Mononuclear cell (primary cell): ENCODE data around the gene RABGAP1L. TPM values are rescaled to one million over a fixed set of nuclear protein-coding genes. Genes with fewer than 3 reads are reported as not detected.
"Not testable (repeated sequence)": the region's sequence is repeated elsewhere in the genome, so short reads cannot be mapped to it uniquely, and the experiment has no call there.

Source experiments
- H3K27me3 ChIP-seq: 2 replicates; pipeline ENCODE4 v1.6.0; 2011; ENCODE audit warnings: low read length, control low read depth; ENCODE audit not compliant: insufficient read depth
- H3K4me1 ChIP-seq: 2 replicates; pipeline ENCODE4 v1.5.1; 2011; ENCODE audit warnings: mild to moderate bottlenecking, low read length, control low read depth; ENCODE audit not compliant: insufficient read depth
- H3K4me3 ChIP-seq: 2 replicates; pipeline ENCODE4 v1.5.1; 2011; ENCODE audit warnings: mild to moderate bottlenecking, low read length, moderate library complexity
- H3K9me3 ChIP-seq: 2 replicates; pipeline ENCODE4 v1.5.1; 2011; ENCODE audit warnings: low read depth, mild to moderate bottlenecking, control low read depth, low read length
- total RNA-seq: library from RNA; depleted of rRNA; stranded (reverse); fragments of >200 nt; gene quantifications from one replicate; pipeline ENCODE4 v1.2.3, GENCODE V29; 2012

RABGAP1L gene
- total RNA-seq, 1 donor: 98.3 TPM

- no peaks in the 10 kb centered on the region for H3K9me3 ChIP-seq
- no peak overlapping the region for H3K4me3 ChIP-seq
- H3K27me3 ChIP-seq: no peaks in the 10 kb centered on the region
- H3K4me1 ChIP-seq: no peaks in the 10 kb centered on the region
These were observed 699.0 kb downstream of the RABGAP1L start for GRCh38 chr1:174858301-174858700.

DNA sequence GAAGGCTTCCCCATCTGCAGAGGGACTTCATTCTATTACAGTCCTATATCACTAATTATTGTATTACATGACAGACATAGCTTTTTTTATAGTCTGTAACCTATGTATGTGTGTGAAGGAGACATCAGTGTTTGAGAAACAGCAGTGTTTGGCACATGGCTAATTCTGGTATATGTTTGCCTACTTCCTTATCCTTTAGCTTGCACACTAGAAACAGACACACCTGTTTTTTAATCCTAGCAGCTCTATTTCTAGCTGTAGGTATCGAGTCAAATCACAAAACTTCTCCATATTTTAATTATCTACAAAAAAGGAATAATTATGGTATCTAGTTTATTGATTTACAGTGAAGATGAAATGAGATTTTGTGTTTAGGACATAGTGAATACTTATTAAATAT, 711.0 kb downstream of the RABGAP1L start:
- peaks cover 10% of the 10 kb centered on the region for H3K4me1 ChIP-seq
- no peak overlapping the region for H3K4me3 ChIP-seq
- no peaks in the 10 kb centered on the region for H3K27me3 ChIP-seq
- H3K9me3 ChIP-seq: no peaks in the 10 kb centered on the region

DNA sequence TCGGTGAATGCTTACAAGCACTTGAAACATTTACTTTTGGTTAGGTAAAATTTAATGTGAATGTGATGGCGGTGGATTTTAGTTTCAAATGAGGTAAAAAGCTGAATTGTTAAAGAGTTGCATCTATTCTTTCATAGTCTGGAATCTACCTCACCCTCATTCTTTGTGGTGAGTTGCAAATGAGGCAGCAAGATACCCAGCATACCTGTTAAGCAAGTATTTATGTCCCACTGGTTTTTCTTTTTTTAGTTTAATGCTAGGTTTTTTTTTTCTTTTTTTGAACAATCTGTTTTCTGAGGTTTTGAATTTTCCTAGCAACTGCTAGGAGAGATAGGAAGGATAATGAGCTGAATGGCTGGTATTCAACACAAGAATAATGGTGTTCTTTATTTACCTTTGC, 712.6 kb downstream of the RABGAP1L start:
- no peaks in the 10 kb centered on the region for H3K9me3 ChIP-seq
- no peak overlapping the region for H3K4me3 ChIP-seq
- peaks cover 12% of the 10 kb centered on the region for H3K4me1 ChIP-seq
- H3K27me3 ChIP-seq: no peaks in the 10 kb centered on the region

GRCh38 chr1:174872615-174873058, 713.3 kb downstream of the RABGAP1L start:
- H3K4me1 ChIP-seq: peaks cover 12% of the 10 kb centered on the region
- H3K9me3 ChIP-seq: no peaks in the 10 kb centered on the region
- no peak overlapping the region for H3K4me3 ChIP-seq
- H3K27me3 ChIP-seq: no peaks in the 10 kb centered on the region

- peaks cover 12% of the 10 kb centered on the region for H3K4me1 ChIP-seq
- peak overlapping the region; percentile 63 for H3K4me3 ChIP-seq
- no peaks in the 10 kb centered on the region for H3K9me3 ChIP-seq
- no peaks in the 10 kb centered on the region for H3K27me3 ChIP-seq
These were observed 715.2 kb downstream of the RABGAP1L start for GRCh38 chr1:174874331-174875053.

DNA sequence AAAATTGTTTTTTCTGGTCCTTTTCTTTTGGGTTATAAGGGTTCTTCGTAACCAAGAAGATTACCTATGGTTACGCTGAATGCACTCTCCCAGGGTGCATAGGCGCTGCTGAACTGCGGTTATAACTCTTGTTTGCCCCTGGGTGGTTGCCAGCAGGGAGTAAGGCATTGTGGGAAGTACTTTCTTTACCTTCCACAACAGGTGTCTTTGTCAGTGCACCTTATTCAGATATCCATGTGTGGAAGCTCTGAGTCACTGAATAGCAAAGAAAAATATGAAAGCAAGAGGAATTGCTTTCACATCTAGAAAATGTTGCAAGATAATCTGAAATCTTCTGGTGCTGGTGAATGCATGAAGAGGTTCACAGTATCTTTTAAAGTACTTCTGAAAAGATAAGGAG, 716.0 kb downstream of the RABGAP1L start:
- Histone ChIP-seq H3K9me3 (no peaks in the 10 kb centered on the region), H3K27me3 (no peaks in the 10 kb centered on the region), H3K4me1 (peaks cover 12% of the 10 kb centered on the region), H3K4me3 (peak overlapping the region; percentile 63)

DNA sequence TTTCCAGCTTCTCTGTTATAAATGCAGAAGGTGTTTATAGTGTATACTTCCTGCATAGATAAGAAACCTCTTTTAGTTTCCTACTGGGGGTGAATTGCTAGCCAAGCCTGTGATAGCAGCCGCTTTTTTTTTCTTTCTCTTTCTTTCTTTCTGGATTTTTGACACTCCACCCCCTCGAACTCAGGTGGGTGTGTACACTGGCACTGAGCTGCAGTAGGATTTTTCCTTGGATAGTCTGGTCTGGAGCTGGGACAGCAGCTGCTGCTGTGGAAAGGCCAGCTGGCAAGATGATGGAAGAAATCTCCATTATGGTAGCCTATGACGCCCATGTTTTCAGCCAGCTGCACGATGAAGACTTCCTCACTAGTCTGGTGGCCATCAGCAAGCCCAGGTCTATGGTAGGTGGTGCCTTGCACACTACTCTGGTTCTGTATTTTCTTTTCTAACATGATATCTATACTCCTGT, 717.9 kb downstream of the RABGAP1L start:
- Histone ChIP-seq H3K9me3 (no peaks in the 10 kb centered on the region), H3K27me3 (no peaks in the 10 kb centered on the region), H3K4me3 (no peak overlapping the region), H3K4me1 (peaks cover 15% of the 10 kb centered on the region)

DNA sequence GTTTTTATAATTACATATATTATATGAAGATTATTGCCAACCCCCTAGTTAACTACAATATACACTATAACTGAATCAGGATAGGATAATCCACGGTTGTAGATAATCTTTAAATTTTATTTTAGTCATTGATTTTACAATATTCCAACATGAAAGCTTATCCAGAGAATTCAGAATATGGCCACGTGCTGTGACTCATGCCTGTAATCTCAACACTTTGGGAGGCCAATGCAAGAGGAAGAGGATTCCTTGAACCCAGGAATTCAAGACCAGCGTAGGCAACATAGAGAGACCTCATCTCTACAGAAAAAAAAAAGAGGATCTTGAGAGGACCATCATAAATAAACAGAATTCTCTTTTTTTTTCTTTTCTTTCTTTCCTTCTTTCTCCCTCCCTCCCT, 720.9 kb downstream of the RABGAP1L start:
- H3K4me3 ChIP-seq: no peak overlapping the region
- H3K9me3 ChIP-seq: no peaks in the 10 kb centered on the region
- no peaks in the 10 kb centered on the region for H3K27me3 ChIP-seq
- peaks cover 10% of the 10 kb centered on the region for H3K4me1 ChIP-seq

DNA sequence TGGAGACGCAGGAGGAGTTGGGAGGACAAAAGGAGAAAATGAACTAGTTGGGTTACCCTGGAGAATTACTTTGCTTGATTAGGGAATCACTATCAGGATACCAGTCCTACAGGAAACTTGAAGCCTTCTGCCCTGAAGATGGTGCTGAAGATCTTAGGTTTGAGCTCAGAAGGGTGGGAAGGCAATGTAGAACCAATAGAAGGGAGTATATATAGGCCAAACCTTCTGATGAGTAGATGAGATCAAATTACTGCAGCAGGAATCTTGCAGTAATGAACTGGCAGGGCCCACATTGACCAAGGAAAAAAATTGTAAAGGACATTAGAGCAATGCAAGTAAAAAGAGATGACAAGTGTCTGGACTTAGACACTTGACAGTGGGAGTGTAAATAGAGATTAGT, 724.1 kb downstream of the RABGAP1L start:
- peaks cover 7% of the 10 kb centered on the region for H3K4me1 ChIP-seq
- H3K4me3 ChIP-seq: no peak overlapping the region
- H3K9me3 ChIP-seq: no peaks in the 10 kb centered on the region
- H3K27me3 ChIP-seq: no peaks in the 10 kb centered on the region

DNA sequence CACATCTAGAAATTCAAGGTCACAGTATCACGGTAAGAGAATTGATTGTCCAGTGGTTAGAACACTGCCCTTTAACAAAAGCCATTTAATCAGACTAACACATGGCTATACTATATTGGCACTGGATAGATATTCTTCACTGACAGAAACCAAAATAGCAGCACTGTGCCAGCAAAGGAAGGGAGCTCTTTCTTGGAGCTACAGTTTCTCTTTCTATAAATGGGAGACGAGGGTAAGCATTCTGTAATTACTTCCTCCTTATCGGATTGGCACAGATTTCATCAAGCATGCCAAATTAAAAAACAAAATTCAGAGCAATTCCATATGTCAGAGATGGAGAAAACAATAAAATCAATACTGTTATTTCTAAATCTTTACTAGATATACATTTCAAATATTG, 724.7 kb downstream of the RABGAP1L start:
- Histone ChIP-seq H3K4me3 (no peak overlapping the region), H3K27me3 (no peaks in the 10 kb centered on the region), H3K4me1 (peaks cover 7% of the 10 kb centered on the region), H3K9me3 (no peaks in the 10 kb centered on the region)

- no peaks in the 10 kb centered on the region for H3K9me3 ChIP-seq
- peaks cover 7% of the 10 kb centered on the region for H3K4me1 ChIP-seq
- H3K27me3 ChIP-seq: no peaks in the 10 kb centered on the region
- H3K4me3 ChIP-seq: no peak overlapping the region
These were observed 725.2 kb downstream of the RABGAP1L start for GRCh38 chr1:174884566-174884965.

DNA sequence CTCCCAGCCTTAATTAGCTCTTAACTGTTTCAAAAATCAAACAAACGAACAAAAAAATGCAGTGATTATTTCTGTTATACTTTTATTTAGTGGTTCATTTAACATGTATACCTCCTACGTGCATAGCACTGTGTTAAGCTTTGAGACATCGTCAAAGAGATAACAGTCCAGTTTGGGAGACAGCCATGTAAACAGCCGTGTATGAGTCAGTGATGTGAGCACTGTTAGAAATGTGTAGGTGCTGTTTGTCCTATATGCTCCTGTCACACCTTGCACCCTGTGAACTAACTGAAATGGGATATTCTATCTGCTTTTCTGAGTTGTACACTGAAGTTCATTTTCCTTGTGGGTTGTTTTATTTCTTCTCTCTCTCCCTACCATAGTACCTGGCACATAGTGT, 730.7 kb downstream of the RABGAP1L start:
- no peaks in the 10 kb centered on the region for H3K4me1 ChIP-seq
- H3K27me3 ChIP-seq: no peaks in the 10 kb centered on the region
- no peaks in the 10 kb centered on the region for H3K9me3 ChIP-seq
- H3K4me3 ChIP-seq: no peak overlapping the region

- Histone ChIP-seq H3K4me3 (no peak overlapping the region), H3K4me1 (no peaks in the 10 kb centered on the region), H3K9me3 (no peaks in the 10 kb centered on the region), H3K27me3 (no peaks in the 10 kb centered on the region)
These were observed 732.7 kb downstream of the RABGAP1L start for GRCh38 chr1:174892016-174892415.

DNA sequence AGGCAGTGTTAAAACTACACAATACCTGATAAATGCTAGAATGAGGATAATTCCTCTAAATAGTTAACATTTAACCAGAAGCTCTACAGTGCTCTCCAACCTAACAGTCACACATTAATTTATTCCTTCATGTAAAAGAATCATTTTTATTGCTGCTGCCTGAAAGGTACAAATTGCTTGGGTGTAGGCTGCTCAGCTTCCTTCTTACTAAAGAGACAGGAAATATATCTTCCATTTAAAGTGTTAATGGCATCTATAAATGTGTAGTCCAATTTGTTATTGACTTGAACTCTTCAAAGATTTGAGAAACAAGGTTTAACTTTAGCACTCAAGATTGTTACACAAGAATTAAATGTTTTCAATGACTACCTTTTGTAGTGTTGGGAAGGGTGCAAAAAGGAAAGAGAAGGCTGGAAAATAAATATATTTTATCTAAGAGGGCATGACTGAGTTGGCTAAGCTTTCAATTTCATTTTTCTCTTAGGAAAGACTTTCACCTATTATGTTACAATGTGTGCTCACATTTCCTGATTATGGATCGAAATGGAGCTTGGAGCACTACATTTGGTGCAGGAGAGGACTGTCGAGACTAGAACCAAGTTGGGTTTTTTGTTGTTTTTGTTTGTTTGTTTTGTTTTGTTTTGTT, 734.9 kb downstream of the RABGAP1L start:
- Histone ChIP-seq H3K4me3 (no peak overlapping the region), H3K9me3 (no peaks in the 10 kb centered on the region), H3K27me3 (no peaks in the 10 kb centered on the region), H3K4me1 (no peaks in the 10 kb centered on the region)

DNA sequence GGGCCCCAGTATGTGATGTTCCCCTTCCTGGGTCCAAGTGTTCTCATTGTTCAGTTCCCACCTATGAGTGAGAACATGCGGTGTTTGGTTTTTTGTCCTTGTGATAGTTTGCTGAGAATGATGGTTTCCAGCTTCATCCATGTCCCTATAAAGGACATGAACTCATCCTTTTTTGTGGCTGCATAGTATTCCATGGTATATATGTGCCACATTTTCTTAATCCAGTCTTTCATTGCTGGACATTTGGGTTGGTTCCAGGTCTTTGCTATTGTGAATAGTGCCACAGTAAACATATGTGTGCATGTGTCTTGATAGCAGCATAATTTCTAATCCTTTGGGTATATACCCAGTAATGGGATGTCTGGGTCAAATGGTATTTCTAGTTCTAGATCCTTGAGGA, 736.3 kb downstream of the RABGAP1L start:
- H3K4me1 ChIP-seq, H3K4me3 ChIP-seq, H3K9me3 ChIP-seq, H3K27me3 ChIP-seq: not testable (repeated sequence)
